ENCODE results near the gene CLEC3B. TPM values are rescaled to one million over a fixed set of nuclear protein-coding genes. Genes with fewer than 3 reads are reported as not detected.

CLEC3B gene
- total RNA-seq, 6 experiments from 2014 or later = 1.00 to 1.9 (median 1.2) TPM

GRCh38 chr3:45010811-45011333 lies 15.2 kb upstream of the CLEC3B start:
- Mint-ChIP-seq H3K27me3 (ENCODE audit: insufficient read depth) (peaks cover 2% of the 10 kb centered on the region; the same call in 1 of the 2 replicates), H3K36me3 (ENCODE audit: low read depth) (peaks cover 41% of the 10 kb centered on the region), H3K9me3 (no peaks in the 10 kb centered on the region), H3K4me3 (peak overlapping the region; percentile 75), H3K4me1 (ENCODE audit: low read depth) (peaks cover 66% of the 10 kb centered on the region), H3K27ac (peak overlapping the region; percentile 93)
- peak; percentile 13; the same call in 1 of the 2 replicates for TF ChIP-seq CTCF (IDR thresholded peaks at IDR 0.05)
- peak; percentile 92 for DNase-seq

- DNase-seq = peak; percentile 87
- peaks cover 1% of the 10 kb centered on the region; the same call in 1 of the 2 replicates for H3K27me3 Mint-ChIP-seq (ENCODE audit: insufficient read depth)
- H3K4me1 Mint-ChIP-seq (ENCODE audit: low read depth) = peaks cover 74% of the 10 kb centered on the region
- peak overlapping the region; percentile 93 for H3K27ac Mint-ChIP-seq
- H3K9me3 Mint-ChIP-seq = no peaks in the 10 kb centered on the region
- H3K36me3 Mint-ChIP-seq (ENCODE audit: low read depth) = peaks cover 39% of the 10 kb centered on the region
- H3K4me3 Mint-ChIP-seq = peak overlapping the region; percentile 75
- no peak for TF ChIP-seq CTCF (IDR thresholded peaks at IDR 0.05)
Observed at GRCh38 chr3:45011756-45012508, 14.2 kb upstream of the CLEC3B start.

DNA sequence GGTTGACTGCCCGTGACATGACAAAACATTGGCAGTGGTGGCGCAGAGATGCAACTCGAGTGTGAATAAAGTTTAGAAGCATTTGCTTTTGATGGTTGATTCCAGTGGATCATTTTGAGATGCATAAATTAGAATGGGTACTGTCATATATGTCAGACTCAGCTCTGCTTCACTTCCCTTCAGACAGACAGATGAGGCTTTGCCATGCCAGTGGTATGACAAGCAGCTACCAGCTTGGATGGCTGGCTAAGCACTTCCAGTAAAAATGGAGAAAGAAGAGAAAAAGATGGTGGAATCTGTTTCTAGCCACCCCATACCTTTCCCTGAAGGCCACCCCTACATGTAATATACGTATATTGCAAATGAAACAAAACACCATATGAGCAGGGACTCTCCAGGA lies 13.5 kb upstream of the CLEC3B start:
- H3K4me1 Mint-ChIP-seq (ENCODE audit: low read depth) = peaks cover 72% of the 10 kb centered on the region
- peaks cover 35% of the 10 kb centered on the region for H3K36me3 Mint-ChIP-seq (ENCODE audit: low read depth)
- H3K4me3 Mint-ChIP-seq = peak overlapping the region; percentile 34

DNA sequence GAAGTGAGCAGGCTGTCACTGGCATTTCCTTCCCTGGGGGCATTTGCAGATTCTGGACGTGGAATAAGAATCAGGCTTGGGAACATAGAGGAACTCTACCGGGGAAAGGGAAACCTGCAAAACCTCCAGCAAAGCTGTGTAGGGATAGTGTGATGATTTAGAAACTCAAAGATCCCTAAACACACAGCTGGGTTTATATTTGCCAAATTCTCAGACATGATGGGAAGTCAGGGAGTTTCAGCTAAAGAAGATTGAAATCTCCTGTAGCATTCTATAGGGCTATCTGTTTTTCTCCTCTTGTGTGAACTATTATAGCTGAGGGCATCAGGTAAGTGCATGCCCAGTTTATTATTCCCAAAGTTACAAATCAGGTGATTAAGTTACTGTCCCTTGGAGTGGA lies 9.2 kb upstream of the CLEC3B start:
- TF ChIP-seq CTCF (IDR thresholded peaks at IDR 0.05) = no peak
- Mint-ChIP-seq H3K36me3 (ENCODE audit: low read depth) (peaks cover 19% of the 10 kb centered on the region), H3K27me3 (ENCODE audit: insufficient read depth) (no peaks in the 10 kb centered on the region; the same call in 1 of the 2 replicates), H3K9me3 (no peaks in the 10 kb centered on the region), H3K4me1 (ENCODE audit: low read depth) (peaks cover 29% of the 10 kb centered on the region), H3K4me3 (no peak overlapping the region), H3K27ac (no peak overlapping the region)
- no peak for DNase-seq

More for the DNA sequence above, 13.5 kb upstream of the CLEC3B start:
- no peaks in the 10 kb centered on the region for H3K9me3 Mint-ChIP-seq
- DNase-seq = no peak
- no peaks in the 10 kb centered on the region; the same call in 1 of the 2 replicates for H3K27me3 Mint-ChIP-seq (ENCODE audit: insufficient read depth)
- TF ChIP-seq CTCF (IDR thresholded peaks at IDR 0.05) = no peak
- H3K27ac Mint-ChIP-seq = peak overlapping the region; percentile 93

GRCh38 chr3:45017821-45018220 lies 8.3 kb upstream of the CLEC3B start:
- Mint-ChIP-seq H3K27ac (no peak overlapping the region), H3K9me3 (no peaks in the 10 kb centered on the region), H3K4me1 (ENCODE audit: low read depth) (peaks cover 20% of the 10 kb centered on the region), H3K36me3 (ENCODE audit: low read depth) (peaks cover 14% of the 10 kb centered on the region), H3K4me3 (no peak overlapping the region), H3K27me3 (ENCODE audit: insufficient read depth) (no peaks in the 10 kb centered on the region; the same call in 1 of the 2 replicates)
- TF ChIP-seq CTCF (IDR thresholded peaks at IDR 0.05) = no peak
- no peak for DNase-seq

All from HFFc6 (cell line).